Fibroblast of peridontal ligament (primary cell): Measurements from ENCODE around the gene INSYN1.
"Not testable (repeated sequence)": the region's sequence is repeated elsewhere in the genome, so short reads cannot be mapped to it uniquely, and the experiment has no call there.

Source experiments
- DNase-seq: peaks from one replicate; pipeline ENCODE4 v3.0.0-alpha.2; 2010; ENCODE audit errors: extremely low read depth

INSYN1 gene

GRCh38 chr15:73714695-73715301, 38.4 kb downstream of the INSYN1 start:
- DNase-seq: no peak

GRCh38 chr15:73712107-73712506, 41.0 kb downstream of the INSYN1 start:
- no peak for DNase-seq

- no peak for DNase-seq
Observed at GRCh38 chr15:73711526-73711925, 41.6 kb downstream of the INSYN1 start.

DNA sequence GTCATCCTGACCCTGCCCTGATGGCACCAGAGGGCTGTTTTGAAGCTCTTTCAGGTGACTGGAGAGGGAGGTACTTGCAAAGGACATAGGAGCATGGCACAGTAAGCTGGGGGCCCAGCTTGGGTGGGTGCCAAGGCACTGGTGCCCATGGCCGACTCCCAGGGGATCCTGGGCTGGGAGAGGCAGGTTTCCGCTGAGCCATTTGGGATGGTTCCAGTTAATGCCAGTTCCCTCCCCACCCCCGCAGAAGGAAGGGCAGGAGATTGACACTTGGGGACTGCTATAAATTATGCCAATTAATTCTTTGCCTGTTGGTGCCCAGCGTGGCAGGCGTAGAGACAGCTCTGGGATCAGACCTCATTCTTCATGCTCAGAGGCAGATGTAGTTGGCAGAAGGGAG, 42.8 kb downstream of the INSYN1 start:
- DNase-seq: no peak

DNA sequence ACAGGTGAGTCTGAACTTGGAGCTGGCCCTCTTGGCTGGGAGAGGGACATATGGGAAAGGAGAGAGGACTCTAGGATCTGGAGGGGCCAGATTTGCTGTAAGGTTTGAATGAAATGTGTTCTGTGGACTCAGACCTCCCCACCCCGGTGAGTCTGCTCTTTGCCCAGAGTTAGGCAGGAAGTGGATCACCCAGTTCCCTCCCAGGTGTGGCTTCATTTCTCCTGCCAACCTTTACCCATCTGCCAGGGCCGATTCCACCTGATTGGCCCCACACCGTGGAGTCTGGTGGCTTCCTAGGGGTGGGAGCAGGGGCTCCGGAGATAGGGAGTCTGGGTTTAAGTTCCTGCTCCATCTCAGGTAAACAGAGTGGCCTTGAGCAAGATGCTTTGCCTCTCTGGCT, 43.5 kb downstream of the INSYN1 start:
- DNase-seq: no peak

DNA sequence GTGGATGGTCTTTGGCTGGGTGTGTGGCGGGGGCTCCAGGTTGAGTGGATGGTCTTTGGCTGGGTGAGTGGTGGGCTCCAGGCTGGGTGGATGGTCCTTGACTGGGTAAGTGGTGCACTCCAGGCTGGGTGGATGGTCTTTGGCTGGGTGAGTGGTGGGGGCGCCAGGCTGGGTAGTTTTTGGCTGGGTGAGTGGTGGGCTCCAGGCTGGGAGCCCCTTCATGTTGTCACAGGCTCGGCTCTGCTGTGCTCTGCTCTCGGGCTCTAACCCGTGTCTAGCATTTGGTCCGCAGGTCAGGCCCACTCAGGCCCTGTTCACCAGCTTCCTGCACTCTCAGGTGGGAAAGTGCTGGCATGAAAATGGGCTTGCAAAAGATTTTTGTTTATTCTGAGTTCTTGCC, 43.9 kb downstream of the INSYN1 start:
- DNase-seq: no peak

DNA sequence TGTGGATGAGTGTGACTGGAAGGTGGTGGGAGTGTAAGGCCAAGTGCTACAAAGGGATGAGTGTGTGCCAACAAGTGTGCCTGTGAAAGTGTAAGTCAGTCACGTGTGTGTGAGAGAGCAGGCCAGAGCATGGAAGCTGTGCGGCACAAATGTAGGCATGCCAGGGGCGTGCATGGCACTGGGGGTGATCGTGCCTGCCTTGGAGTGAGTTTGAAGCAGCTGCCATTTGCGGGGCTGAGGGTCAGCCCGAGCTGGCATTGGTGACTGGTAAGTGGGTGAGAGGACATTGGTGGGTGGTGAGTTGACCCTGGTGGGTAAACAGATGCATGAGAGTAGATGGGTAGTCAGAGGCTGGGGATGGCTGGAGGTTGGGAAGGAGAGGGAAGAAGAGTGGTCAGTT, 44.5 kb downstream of the INSYN1 start:
- DNase-seq: no peak

DNA sequence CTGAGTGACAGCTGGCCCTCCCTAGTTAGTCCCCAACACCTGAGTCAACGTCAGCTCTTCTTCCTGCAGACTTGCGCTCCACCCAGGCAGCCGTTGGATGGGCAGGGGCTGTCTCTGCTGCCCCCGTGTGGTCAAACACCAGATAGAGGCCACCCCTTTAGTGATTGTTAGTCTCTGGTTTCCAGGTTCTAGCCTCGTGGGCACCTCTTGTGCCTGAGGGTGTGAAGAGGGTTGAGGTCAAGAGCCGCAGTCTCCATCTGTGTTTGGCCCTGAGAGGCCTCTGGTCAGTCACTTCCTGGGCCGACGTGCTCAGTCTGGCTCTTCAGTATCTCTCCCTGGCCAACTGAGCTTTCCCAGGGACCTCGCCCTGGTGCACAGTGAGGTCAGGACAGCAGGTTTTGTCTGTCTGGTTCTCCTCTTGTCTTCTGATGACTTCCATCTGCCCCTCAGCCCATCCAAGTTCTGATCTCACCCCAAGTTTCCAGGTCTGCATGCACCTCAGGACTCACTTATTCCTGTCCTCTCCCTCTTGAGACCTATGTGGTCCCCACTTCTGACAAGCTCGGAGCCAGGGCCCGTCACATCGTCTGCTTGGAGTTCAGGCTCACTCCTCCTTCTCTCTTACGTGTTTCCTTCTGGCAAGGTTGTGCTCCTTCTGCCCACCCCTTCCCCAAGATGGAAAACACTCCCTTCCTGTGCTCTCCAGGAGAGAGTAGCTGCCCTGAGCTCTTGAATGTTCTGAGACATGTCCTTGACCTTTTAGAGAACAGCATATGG, 48.1 kb downstream of the INSYN1 start:
- peak; percentile 40 for DNase-seq

GRCh38 chr15:73704142-73704868, 48.8 kb downstream of the INSYN1 start:
- not testable (repeated sequence) for DNase-seq

DNA sequence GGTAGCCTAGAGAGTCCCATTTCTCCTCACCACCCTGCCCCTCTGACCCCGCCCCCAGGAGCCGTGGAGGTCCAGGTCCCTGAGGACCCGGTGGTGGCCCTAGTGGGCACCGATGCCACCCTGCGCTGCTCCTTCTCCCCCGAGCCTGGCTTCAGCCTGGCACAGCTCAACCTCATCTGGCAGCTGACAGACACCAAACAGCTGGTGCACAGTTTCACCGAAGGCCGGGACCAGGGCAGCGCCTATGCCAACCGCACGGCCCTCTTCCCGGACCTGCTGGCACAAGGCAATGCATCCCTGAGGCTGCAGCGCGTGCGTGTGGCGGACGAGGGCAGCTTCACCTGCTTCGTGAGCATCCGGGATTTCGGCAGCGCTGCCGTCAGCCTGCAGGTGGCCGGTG, 49.5 kb downstream of the INSYN1 start:
- not testable (repeated sequence) for DNase-seq

GRCh38 chr15:73702311-73703239, 50.6 kb downstream of the INSYN1 start:
- not testable (repeated sequence) for DNase-seq

- peak; percentile 83 for DNase-seq
Observed at GRCh38 chr15:73700041-73700842, 52.9 kb downstream of the INSYN1 start.

DNA sequence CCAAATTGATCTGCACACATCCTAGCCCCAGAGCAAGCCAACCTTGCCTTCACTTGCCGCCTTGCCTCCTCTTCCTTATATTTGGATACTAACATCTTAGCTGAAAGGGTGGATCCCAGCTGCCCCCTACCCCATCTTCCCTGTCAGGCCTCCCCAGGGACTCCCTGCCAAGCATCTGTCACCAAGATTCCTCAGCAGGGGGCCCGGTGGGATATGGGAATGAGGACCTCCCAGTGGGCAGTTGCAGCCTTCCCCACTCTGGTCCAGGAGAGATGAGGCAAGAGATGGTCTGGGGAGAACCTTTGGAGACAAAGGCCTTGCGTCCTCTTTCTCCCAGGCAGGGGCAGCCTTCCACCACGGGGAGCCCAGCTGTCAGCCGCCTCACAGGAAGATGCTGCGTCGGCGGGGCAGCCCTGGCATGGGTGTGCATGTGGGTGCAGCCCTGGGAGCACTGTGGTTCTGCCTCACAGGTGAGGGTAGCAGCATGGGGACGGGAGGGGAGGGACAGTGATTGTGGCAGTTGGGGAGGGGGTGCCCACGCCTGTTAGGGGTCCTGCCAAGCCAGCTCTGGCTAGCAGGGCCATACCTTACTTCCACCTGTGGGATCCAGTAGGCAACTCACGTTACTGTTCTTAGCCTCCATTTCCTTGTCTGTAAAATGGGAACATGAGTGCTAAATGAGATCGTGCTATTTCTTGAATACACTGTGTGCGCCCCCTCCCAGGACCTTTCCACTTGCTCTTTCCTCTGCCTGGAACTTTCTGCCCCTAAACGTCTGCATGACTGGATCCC, 53.7 kb downstream of the INSYN1 start:
- DNase-seq: no peak

DNA sequence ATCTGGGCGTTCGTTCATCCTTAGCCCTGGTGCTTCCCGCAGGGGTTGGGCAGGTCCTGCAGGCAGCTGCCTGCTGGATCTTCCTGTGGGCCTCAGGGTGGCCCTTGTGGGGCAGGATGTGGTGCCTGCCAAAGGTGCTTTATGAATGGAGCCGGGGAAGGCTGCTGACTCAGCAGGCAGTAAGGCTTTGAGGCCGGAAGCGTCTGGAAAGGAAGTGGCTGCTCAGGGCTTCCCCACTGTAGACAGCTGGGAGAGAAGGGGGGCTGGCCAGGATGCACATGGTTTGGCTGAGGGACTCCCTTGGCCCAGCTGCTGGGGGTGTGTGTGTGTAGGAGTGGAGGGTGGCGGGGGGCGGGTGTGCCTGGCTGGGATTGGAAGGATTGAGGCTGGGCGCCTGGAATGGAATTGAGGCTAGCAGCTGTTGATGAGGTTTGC, 56.1 kb downstream of the INSYN1 start:
- peak; percentile 86 for DNase-seq

DNA sequence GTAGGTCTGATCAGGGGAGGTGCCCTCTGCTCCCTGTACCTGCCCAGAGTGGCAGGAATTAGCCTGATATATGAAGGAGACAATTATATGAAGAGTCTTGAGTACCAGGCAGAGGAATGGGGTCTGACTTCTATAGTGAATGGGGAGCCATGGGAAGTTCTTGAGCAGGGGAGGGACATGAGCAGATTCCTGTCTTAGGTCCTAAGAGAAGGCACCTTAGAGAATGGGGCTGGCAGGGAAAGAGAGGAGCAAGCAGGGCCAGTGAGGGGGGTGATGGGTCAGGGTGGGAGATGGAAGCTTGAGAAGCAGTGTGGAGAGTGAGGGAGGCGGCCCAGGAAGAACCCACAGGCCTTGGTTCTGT, 56.5 kb downstream of the INSYN1 start:
- DNase-seq: no peak

GRCh38 chr15:73695773-73696640, 57.1 kb downstream of the INSYN1 start:
- DNase-seq: no peak

- DNase-seq: peak; percentile 68
Observed at GRCh38 chr15:73694419-73694818, 58.7 kb downstream of the INSYN1 start.

- DNase-seq: peak; percentile 78
Observed at GRCh38 chr15:73691396-73691795, 61.8 kb downstream of the INSYN1 start.

- DNase-seq: no peak
Observed at GRCh38 chr15:73688455-73688854, 64.7 kb downstream of the INSYN1 start.
